GM18520 (cell line): ENCODE data around the gene BCL3.
A peak's percentile ranks its signal among the peaks of the same experiment; 100 is the strongest.
"Not testable (repeated sequence)": the region's sequence is repeated elsewhere in the genome, so short reads cannot be mapped to it uniquely, and the experiment has no call there.

ENCODE experiments used
- ATAC-seq: cut with Tn5 transposase; IDR thresholded peaks from one replicate; pipeline ENCODE4 v1.9.1; 2021; ENCODE audit not compliant: unreplicated experiment

BCL3 gene, protein sequence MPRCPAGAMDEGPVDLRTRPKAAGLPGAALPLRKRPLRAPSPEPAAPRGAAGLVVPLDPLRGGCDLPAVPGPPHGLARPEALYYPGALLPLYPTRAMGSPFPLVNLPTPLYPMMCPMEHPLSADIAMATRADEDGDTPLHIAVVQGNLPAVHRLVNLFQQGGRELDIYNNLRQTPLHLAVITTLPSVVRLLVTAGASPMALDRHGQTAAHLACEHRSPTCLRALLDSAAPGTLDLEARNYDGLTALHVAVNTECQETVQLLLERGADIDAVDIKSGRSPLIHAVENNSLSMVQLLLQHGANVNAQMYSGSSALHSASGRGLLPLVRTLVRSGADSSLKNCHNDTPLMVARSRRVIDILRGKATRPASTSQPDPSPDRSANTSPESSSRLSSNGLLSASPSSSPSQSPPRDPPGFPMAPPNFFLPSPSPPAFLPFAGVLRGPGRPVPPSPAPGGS

GRCh38 chr19:44748426-44749254, at the start of gene BCL3:
Gene BCL3, plus strand, starts transcription at chr19:44748708. Its CDS starts 83 bp downstream, at chr19:44748791.
- peak; percentile 34 for ATAC-seq

DNA sequence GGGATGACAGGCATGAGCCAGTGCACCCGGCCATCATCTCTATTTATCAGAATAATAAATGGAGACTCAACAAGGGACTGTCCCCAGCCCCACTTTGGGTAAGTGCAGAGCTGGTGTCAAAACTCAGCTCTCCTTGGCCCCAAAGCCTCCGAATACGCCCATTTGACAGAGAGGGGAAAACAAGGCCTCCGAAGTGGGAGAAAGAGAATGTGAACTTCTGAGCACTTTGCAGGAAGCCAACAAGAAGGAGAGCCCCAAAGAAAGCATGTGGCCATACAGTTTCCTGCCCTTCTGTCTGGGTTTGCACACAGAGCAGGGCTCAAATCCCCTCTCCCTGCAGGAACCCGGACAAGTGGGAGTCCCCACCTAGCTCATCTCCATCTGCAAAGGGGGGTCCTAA, 48.0 kb upstream of the BCL3 start:
- ATAC-seq, result no peak

- ATAC-seq, result no peak
These were observed 47.3 kb upstream of the BCL3 start for GRCh38 chr19:44701228-44701627.

GRCh38 chr19:44702551-44703176, 45.8 kb upstream of the BCL3 start:
- no peak for ATAC-seq

DNA sequence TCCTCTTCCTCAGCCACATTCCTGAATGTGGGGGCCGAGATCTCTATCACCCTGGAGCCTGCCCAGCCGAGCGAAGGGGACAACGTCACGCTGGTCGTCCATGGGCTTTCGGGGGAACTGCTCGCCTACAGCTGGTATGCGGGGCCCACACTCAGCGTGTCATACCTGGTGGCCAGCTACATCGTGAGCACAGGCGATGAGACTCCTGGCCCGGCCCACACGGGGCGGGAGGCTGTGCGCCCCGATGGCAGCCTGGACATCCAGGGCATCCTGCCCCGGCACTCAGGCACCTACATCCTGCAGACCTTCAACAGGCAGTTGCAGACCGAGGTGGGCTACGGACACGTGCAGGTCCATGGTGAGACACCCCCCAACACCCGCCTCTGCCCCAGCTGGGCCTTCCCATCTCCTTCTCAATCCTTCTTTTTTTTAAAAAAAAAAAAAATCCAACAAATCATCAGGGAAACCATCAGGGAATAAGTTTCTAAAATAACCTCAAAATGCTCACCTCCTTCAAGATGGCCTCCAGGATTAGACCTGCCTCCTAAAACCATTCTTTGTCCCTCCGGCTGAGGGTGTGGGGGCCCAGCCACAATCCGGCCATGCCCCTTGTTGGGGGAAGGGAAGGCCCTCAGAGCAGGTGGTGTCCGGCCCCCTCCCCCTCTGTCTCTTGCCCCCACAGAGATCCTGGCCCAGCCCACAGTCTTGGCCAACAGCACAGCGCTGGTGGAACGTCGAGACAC, 45.0 kb upstream of the BCL3 start:
- ATAC-seq, result no peak

DNA sequence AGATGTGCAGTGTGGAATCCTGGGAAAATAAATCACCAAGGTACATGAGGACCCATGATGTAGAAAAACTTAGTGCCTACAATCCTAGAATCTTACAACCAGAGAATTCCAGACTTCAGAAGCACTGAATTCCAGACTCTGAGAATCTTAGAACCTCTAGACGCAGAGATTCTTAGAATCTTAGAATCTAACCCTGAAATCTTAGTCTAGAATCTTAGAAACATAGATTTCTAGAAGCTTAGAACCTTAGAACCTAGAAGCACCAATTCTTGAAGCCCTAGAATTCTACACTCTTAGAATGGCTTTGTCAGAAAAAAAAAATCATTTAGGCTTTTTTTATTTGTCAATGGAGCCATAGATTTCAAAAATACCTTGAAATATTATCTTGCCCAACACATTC, 43.5 kb upstream of the BCL3 start:
- no peak for ATAC-seq

- no peak for ATAC-seq
These were observed 43.0 kb upstream of the BCL3 start for GRCh38 chr19:44705502-44706010.

GRCh38 chr19:44706506-44707236, 41.8 kb upstream of the BCL3 start:
- no peak for ATAC-seq

DNA sequence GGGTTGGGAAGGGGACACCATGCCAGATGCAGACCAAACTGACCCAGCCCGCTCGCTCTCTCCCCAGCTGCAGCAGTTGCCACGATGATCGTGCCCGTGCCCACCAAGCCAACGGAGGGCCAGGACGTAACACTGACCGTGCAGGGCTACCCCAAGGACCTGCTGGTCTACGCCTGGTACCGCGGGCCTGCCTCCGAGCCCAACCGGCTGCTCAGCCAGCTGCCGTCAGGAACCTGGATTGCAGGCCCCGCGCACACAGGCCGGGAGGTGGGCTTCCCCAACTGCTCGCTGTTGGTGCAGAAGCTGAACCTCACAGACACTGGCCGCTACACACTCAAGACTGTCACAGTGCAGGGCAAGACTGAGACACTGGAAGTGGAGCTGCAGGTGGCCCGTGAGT, 40.7 kb upstream of the BCL3 start:
- no peak for ATAC-seq

DNA sequence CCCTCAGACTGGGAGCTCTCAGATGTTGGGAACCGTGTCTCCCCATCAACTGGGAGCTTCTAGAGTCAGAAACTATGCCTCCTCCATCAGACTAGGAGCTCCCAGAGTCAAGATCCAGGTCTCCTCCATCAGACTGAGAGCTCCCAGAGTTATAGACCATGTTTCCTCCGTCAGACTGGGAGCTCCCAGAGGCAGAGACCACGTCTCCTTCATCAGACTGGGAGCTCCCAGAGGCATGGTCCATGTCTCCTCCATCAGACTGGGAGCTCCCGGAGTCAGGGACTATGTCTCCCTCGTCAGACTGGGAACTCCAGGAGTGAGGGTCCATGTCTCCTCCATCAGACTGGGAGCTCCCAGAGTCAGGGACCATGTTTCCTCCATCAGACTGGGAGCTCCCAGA, 39.6 kb upstream of the BCL3 start:
- no peak for ATAC-seq

DNA sequence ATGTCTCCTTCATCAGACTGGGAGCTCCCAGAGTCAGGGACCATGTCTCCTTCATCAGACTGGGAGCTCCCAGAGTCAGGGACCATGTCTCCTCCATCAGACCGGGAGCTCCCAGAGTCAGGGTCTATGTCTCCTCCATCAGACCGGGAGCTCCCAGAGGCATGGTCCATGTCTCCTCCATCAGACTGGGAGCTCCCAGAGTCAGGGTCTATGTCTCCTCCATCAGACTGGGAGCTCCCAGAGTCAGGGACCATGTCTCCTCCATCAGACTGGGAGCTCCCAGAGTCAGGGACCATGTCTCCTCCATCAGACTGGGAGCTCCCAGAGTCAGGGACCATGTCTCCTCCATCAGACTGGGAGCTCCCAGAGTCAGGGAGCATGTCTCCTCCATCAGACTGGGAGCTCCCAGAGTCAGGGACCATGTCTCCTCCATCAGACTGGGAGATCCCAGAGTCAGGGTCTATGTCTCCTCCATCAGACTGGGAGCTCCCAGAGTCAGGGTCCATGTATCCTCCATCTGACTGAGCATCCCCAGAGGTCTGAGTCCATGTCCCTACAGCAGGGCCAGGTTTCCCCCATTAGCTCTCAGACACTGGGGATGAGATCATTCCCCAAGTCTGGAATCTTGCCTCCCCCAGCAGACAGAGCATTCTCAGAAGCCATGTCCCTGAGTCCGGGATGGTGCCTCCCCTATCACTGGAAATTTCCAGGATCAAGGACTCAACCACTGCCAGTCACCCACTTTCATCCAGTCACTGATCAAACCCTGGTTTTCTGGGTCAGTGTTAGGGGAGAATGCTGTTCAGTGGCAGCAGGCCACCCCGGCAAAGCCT, 38.9 kb upstream of the BCL3 start:
- not testable (repeated sequence) for ATAC-seq

DNA sequence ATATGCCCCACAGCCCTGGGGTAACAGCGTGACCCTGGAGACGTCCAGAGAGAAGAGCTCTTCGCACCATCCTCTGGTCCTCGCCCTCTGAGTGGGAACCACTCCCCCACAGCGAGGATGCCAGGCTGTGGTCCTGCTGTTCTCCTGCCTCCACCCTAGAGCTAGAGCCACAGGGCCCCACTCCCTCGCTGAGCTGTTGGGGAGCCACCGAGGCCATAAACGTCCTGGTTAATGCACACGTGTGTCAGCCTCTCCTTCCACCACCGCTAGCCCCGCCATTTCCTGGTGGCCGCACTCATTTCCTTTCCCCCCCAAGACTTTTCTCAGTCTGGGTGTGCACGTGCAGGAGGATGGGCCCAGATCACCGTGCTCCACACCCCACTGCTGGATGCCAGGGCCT, 38.0 kb upstream of the BCL3 start:
- no peak for ATAC-seq

DNA sequence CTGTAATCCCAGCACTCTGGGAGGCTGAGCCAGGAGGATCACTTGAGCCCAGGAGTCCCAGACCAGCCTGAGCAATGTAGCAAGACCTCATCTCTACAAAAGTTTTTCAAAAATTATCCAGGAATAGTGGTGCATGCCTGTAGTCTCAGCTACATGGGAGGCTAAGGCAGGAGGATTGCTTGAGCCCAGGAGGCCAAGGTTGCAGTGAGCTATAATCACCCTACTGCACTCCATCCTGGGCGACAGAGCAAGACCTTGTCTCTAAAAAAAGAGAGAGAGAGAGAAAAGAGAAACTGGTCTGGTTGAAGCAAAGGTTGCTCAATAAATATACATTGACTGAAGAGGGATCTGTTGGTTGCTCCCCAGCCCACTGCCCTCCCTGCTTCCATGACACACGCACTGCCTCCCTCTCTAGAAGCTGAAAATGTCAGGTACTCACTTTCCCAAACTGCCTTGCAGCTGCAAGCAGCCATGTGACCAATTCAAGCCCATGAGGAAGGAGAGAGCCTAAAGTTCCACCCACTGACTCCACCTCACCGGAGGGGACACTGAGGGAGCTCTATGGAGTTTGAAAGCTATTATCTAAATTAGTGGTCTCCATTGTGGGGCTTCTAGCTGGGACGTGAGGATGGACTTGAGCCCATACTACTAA, 35.5 kb upstream of the BCL3 start:
- ATAC-seq, result no peak

GRCh38 chr19:44714597-44715169, 33.8 kb upstream of the BCL3 start:
- no peak for ATAC-seq

- ATAC-seq, result no peak
These were observed 30.9 kb upstream of the BCL3 start for GRCh38 chr19:44717603-44718002.

DNA sequence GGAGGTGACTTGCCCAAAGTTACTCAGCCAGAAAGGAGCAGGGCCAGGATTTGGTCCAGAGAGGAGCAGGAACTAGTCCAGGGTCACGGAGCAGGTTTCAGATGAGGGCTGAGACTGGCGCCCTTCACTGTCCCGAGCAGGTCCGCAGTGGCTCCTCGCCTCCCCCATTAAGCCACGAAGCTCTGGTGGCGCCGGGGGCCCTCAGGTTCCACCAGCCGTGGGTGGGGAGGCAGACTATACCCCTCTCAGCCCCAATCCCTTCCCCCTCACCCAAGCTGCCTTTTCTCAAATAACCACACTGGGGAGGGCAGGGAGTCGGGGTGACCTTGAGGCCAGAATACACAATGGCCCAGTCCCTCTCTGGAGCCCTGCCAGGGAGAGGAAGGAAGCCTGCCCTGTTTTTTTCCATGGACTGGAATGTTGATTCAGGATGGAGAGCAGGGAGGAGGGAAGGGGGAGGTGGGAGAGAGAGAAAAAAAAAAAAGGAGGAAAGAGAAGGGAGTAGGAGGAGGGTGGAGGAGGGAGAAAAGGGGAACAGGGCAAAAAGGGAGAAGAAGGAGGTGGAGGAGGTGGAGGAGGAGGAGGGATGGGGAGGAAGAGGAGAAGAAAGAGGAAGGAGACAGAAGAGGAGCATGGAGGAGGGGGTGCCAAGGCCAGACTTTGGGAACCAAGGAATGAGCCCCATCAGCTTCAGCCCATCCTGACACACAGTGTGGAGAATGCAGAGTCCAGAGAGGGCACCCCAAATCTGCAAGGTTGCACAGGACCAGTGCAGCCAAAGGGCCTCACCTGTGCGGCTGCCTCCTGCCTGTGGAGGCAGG, 29.9 kb upstream of the BCL3 start:
- ATAC-seq, result no peak

DNA sequence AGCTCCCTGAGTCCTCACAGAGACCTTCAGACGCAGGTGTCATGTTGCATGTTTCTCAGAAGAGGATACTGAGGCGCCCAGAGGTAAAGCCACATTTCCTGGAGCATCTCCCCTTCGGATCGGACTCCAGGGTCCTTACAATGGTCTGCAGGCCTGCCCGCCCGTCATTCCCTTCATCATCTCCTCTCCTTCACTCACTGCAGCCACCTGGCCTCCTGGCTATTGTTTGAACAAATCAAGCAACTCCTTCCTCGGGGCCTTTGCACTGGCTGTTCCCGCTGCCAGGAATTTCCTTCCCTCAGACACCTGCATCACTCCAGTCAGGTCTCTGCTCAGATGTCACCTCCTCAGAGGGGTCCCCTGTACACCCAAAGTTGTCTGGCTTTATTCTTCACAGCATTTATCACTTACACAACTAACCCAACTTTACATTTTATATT, 29.2 kb upstream of the BCL3 start:
- no peak for ATAC-seq
